ENCODE results near the gene WLS. TPM values are rescaled to one million over a fixed set of nuclear protein-coding genes. Genes with fewer than 3 reads are reported as not detected.
A peak's percentile ranks its signal among the peaks of the same experiment; 100 is the strongest.

Gene WLS
- total RNA-seq, 1 donor from 2014 or later = 99.6 TPM

DNA sequence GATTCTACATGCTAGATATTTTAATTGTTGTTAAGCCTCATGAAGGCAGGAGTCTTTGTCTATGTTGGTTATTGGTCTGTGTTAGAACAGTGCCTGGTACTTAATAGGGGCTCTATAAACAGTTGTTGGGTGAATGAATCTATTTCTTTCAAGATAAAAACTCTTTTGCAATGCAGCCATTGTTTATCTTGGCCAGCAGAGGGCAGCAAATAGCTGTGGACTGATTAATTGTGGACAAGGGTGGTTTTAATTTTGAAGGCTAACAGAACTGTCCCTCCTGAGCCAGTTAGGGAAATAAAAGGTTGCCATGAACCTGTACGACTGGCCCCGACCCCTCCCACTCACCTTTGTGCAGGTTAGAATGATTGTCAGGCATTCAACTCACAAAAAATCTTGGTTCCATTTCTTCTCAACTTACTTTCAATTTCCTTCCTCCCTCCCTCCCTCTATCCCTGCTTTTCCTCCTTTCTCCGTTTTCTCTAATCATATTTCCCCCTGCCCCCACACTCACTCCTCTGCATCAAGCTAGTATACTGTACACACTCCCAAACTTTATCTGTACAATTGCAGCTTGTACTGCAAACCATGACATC is 115.6 kb downstream of the WLS start:
- H3K27ac Mint-ChIP-seq (ENCODE audit: unreplicated experiment) = no peak overlapping the region
- H3K4me1 Mint-ChIP-seq (ENCODE audit: unreplicated experiment) = peaks cover 11% of the 10 kb centered on the region
- TF ChIP-seq, protein P1, sequence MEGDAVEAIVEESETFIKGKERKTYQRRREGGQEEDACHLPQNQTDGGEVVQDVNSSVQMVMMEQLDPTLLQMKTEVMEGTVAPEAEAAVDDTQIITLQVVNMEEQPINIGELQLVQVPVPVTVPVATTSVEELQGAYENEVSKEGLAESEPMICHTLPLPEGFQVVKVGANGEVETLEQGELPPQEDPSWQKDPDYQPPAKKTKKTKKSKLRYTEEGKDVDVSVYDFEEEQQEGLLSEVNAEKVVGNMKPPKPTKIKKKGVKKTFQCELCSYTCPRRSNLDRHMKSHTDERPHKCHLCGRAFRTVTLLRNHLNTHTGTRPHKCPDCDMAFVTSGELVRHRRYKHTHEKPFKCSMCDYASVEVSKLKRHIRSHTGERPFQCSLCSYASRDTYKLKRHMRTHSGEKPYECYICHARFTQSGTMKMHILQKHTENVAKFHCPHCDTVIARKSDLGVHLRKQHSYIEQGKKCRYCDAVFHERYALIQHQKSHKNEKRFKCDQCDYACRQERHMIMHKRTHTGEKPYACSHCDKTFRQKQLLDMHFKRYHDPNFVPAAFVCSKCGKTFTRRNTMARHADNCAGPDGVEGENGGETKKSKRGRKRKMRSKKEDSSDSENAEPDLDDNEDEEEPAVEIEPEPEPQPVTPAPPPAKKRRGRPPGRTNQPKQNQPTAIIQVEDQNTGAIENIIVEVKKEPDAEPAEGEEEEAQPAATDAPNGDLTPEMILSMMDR (IDR thresholded peaks at IDR 0.05; ENCODE audit: unreplicated experiment) = peak; percentile 88

DNA sequence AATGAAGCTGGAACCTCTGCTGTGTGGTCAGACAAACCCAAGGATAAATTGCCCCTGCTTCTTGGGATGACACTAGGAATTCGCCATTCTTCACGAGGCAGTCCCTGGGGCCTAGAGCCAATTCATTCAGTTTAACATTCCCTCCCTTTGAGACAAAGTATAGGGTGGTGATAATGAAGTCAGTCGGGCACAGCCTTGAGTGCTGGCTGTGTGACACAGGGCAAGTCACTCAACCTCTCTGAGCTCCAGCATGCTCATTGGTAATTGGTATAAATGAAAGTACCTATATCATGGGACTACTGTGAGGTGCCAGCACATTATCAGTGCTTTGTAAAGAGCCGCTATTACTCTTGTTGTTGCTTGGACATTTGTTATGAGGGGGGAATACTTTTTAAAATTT is 117.0 kb downstream of the WLS start:
- Mint-ChIP-seq H3K36me3 (ENCODE audit: low read depth, unreplicated experiment) (no peaks in the 10 kb centered on the region), H3K4me1 (ENCODE audit: unreplicated experiment) (peaks cover 7% of the 10 kb centered on the region), H3K4me3 (ENCODE audit: unreplicated experiment) (no peak overlapping the region), H3K9me3 (ENCODE audit: unreplicated experiment) (no peaks in the 10 kb centered on the region), H3K27me3 (ENCODE audit: unreplicated experiment) (peaks cover 3% of the 10 kb centered on the region), H3K27ac (ENCODE audit: unreplicated experiment) (no peak overlapping the region)
- TF ChIP-seq, protein P1 (IDR thresholded peaks at IDR 0.05; ENCODE audit: unreplicated experiment) = no peak
- DNase-seq (ENCODE audit: low spot score) = no peak

More for the DNA sequence above, 115.6 kb downstream of the WLS start:
- no peak overlapping the region for H3K4me3 Mint-ChIP-seq (ENCODE audit: unreplicated experiment)
- H3K27me3 Mint-ChIP-seq (ENCODE audit: unreplicated experiment) = peaks cover 3% of the 10 kb centered on the region
- no peaks in the 10 kb centered on the region for H3K9me3 Mint-ChIP-seq (ENCODE audit: unreplicated experiment)
- H3K36me3 Mint-ChIP-seq (ENCODE audit: low read depth, unreplicated experiment) = no peaks in the 10 kb centered on the region
- peak; percentile 60 for DNase-seq (ENCODE audit: low spot score)

DNA sequence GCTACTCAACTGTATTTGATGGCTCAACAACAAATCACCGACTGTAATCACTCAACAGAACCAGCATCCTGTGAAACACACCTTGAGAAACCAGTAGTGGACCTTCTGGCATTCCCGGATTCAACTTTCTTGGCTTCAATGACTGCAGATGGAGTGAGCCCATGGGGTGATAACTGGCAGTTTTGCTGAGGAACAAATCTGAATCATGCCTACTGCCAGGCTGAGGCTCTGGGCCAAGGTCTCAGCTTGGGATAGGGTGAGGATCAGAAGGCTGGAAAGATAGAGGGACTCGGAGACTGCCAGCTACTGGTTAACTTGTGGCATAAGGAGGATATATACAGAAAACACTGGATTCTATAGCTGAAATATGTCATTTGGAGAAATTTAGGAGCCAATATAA is 118.4 kb downstream of the WLS start:
- Mint-ChIP-seq H3K4me1 (ENCODE audit: unreplicated experiment) (peaks cover 7% of the 10 kb centered on the region), H3K9me3 (ENCODE audit: unreplicated experiment) (no peaks in the 10 kb centered on the region), H3K4me3 (ENCODE audit: unreplicated experiment) (no peak overlapping the region), H3K36me3 (ENCODE audit: low read depth, unreplicated experiment) (no peaks in the 10 kb centered on the region), H3K27me3 (ENCODE audit: unreplicated experiment) (peaks cover 3% of the 10 kb centered on the region), H3K27ac (ENCODE audit: unreplicated experiment) (no peak overlapping the region)
- TF ChIP-seq, protein P1 (IDR thresholded peaks at IDR 0.05; ENCODE audit: unreplicated experiment) = no peak
- DNase-seq (ENCODE audit: low spot score) = no peak

DNA sequence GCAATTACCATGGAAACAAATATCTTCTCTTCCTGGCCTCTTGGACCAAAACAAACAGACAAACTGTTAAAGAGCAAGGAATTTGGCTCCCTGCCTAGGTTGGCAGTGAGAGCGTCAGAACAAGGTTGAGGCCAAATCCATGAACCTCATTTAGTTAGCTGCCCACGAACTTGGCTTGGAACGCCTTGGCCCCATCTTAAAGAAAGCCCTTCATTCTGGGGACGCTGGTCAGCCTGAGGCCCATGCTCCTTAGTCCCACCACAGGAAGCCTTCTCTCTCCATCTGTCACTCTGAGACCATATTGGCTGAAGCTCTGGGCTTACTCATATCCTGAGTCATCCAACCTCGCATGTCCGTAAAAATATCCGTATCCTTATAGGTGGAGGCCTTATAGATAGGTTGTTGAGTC is 119.5 kb downstream of the WLS start:
- Mint-ChIP-seq H3K4me1 (ENCODE audit: unreplicated experiment) (peaks cover 7% of the 10 kb centered on the region), H3K27me3 (ENCODE audit: unreplicated experiment) (peaks cover 3% of the 10 kb centered on the region), H3K36me3 (ENCODE audit: low read depth, unreplicated experiment) (no peaks in the 10 kb centered on the region), H3K9me3 (ENCODE audit: unreplicated experiment) (no peaks in the 10 kb centered on the region), H3K4me3 (ENCODE audit: unreplicated experiment) (no peak overlapping the region), H3K27ac (ENCODE audit: unreplicated experiment) (no peak overlapping the region)
- TF ChIP-seq, protein P1 (IDR thresholded peaks at IDR 0.05; ENCODE audit: unreplicated experiment) = no peak
- DNase-seq (ENCODE audit: low spot score) = no peak

DNA sequence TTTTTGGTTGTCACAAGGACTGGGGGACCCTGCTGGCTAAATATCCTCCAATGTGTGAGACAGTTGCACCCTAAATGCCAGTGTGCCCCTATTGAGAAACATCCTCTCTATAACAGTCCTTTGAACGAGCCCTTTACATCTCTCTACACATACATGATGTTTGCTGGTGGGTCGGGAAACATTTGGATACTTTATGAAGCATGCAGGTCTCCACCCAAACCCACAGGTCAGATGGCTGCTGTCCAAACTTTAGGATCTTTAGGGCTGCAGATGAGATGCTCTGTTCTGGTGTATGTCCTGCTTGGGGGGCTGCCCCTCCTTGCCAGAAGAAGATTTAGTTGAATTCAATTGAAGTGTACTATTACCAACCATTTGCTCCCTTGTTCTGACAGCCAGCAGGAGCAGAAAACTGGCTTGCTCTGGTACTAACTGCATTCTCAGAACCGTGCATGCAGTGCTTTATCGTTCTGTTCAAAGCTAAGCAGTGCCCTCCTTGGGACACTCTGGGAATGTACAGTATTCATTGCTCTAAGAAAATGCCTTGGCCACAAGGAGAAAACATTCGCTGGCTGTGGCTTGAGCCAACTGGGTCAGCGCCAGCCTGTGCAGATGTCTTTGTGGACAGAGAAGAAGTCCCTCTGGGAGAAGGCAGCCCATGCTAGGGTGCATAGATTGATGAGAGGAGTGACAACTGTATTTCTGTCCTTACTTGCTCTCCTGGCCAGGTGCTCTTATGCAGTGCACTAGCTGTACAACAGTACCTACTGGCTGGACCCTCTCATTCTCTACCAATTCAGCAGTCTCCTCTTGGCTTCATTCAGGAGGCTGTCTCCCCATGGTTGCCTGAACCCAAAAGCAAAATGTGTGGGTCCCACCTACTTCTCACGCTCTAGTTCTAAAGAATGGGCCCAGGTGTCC is 120.5 kb downstream of the WLS start:
- Mint-ChIP-seq H3K9me3 (ENCODE audit: unreplicated experiment) (no peaks in the 10 kb centered on the region), H3K27ac (ENCODE audit: unreplicated experiment) (peak overlapping the region; percentile 6), H3K4me3 (ENCODE audit: unreplicated experiment) (no peak overlapping the region), H3K27me3 (ENCODE audit: unreplicated experiment) (peaks cover 1% of the 10 kb centered on the region), H3K4me1 (ENCODE audit: unreplicated experiment) (peaks cover 3% of the 10 kb centered on the region), H3K36me3 (ENCODE audit: low read depth, unreplicated experiment) (no peaks in the 10 kb centered on the region)
- DNase-seq (ENCODE audit: low spot score) = peak; percentile 38
- TF ChIP-seq, protein P1 (IDR thresholded peaks at IDR 0.05; ENCODE audit: unreplicated experiment) = peak; percentile 46

Measured in endothelial cell (in vitro differentiated cells).